GM21786 (cell line): Measurements from ENCODE around the gene MOGAT2.
"Not testable (repeated sequence)": the region's sequence is repeated elsewhere in the genome, so short reads cannot be mapped to it uniquely, and the experiment has no call there.

Source experiments
- ATAC-seq: cut with Tn5 transposase; IDR thresholded peaks from one replicate; pipeline ENCODE4 v1.9.1; 2021; ENCODE audit not compliant: unreplicated experiment

MOGAT2 gene

GRCh38 chr11:75717608-75718418 is at the start of gene MOGAT2:
Gene MOGAT2, plus strand, starts transcription at chr11:75717838. Its CDS starts 51 bp downstream, at chr11:75717889.
- ATAC-seq = no peak

GRCh38 chr11:75668451-75669297 is 49.0 kb upstream of the MOGAT2 start, which contains the start of gene MAP6:
Gene MAP6, minus strand, starts transcription at chr11:75669038. Its CDS starts 669 bp downstream, at chr11:75668369.
- no peak for ATAC-seq

GRCh38 chr11:75673977-75674582 is 43.6 kb upstream of the MOGAT2 start:
- ATAC-seq = no peak

- ATAC-seq = no peak
Observed at GRCh38 chr11:75677275-75677674, 40.4 kb upstream of the MOGAT2 start.

GRCh38 chr11:75677909-75678308 is 39.7 kb upstream of the MOGAT2 start:
- no peak for ATAC-seq

GRCh38 chr11:75678620-75679259 is 38.9 kb upstream of the MOGAT2 start:
- ATAC-seq = no peak

GRCh38 chr11:75679566-75679965 is 38.1 kb upstream of the MOGAT2 start:
- ATAC-seq = no peak

- ATAC-seq = not testable (repeated sequence)
Observed at GRCh38 chr11:75683856-75684255, 33.8 kb upstream of the MOGAT2 start.

GRCh38 chr11:75689863-75690609 is 27.6 kb upstream of the MOGAT2 start:
- ATAC-seq = peak; percentile 58

GRCh38 chr11:75691804-75692203 is 25.8 kb upstream of the MOGAT2 start:
- no peak for ATAC-seq

GRCh38 chr11:75697906-75698581 is 19.6 kb upstream of the MOGAT2 start:
- ATAC-seq = no peak

GRCh38 chr11:75700940-75701339 is 16.7 kb upstream of the MOGAT2 start:
- ATAC-seq = no peak

- ATAC-seq = no peak
Observed at GRCh38 chr11:75703695-75704237, 13.9 kb upstream of the MOGAT2 start.

GRCh38 chr11:75705541-75705940 is 12.1 kb upstream of the MOGAT2 start:
- no peak for ATAC-seq

GRCh38 chr11:75706260-75706729 is 11.3 kb upstream of the MOGAT2 start:
- ATAC-seq = no peak

GRCh38 chr11:75714211-75714610 is 3.4 kb upstream of the MOGAT2 start:
- no peak for ATAC-seq

GRCh38 chr11:75715688-75716087 is 1.9 kb upstream of the MOGAT2 start:
- no peak for ATAC-seq

- ATAC-seq = no peak
Observed at GRCh38 chr11:75716659-75717058, 979 bp upstream of the MOGAT2 start.
